ENCODE results near the gene ABCC8. TPM values are rescaled to one million over a fixed set of nuclear protein-coding genes. Genes with fewer than 3 reads are reported as not detected.
A peak's percentile ranks its signal among the peaks of the same experiment; 100 is the strongest.

Gene ABCC8
- total RNA-seq, 1 donor from 2014 or later = not detected

GRCh38 chr11:17387254-17387653 is 89.4 kb downstream of the ABCC8 start:
- no peak for TF ChIP-seq CTCF (conservative IDR thresholded peaks at IDR 0.05; ENCODE audit: low read depth, low read length)
- DNase-seq (ENCODE audit: low read depth) = no peak
- no peak overlapping the region for H3K4me3 ChIP-seq (ENCODE audit: low read depth, low read length)

DNA sequence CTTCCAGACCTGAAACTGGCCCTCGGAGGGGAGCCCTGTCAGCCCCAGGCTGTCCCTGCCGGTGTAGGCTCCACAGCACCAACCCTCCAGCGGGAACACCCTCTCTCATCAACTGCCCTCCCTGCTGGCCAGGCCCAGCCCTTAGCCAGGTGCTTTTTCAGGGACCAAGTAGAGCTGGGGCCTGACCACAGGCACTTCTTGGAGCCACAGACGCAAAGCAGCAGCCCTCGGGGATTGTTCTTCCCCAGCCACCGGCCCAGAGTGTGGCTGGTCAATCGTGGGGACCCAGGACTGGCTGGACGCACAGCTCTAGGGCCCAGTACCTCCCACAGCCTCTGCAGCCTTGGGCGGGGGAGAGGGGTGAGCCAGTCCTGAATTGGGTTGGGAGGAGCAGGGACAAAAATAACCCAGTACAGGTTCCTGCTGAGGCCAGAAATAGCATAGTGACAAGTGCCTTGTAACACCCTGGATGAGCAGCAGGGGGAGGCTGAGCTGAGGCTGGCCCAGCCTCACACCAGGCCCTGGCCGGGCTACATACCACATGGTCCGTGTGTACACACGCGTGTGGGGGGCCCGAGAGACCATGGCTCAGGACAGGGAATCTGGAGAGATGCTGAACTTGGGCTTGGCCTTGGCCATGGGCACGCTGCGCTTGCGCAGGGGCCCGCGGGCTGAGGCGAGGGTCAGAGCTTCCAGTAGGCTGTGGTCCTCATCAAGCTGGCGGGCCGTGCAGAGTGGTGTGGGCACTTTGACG is 90.1 kb downstream of the ABCC8 start:
- no peak overlapping the region for H3K4me3 ChIP-seq (ENCODE audit: low read depth, low read length)
- TF ChIP-seq CTCF (conservative IDR thresholded peaks at IDR 0.05; ENCODE audit: low read depth, low read length) = peak; percentile 73
- no peak for DNase-seq (ENCODE audit: low read depth)

DNA sequence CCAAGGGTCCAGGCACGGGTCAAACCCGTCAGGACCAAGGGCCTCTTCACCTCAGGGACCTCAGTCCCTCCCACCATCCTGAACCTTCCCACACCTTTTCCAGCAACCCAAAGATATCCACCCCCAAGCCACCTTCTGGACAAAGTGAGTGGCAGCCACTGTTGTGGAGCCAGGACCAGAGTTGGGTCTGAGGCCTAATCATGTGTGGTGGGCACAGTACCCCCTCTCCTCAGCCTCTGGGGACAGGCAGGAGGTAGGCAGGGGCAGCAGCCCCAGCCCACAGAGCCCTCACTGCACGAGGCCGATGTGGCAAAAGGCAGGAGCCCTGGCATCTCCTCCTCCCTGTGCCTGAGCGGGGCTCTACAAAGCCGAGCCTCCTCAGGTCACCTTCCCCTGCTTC is 90.7 kb downstream of the ABCC8 start:
- H3K4me3 ChIP-seq (ENCODE audit: low read depth, low read length) = no peak overlapping the region
- no peak for DNase-seq (ENCODE audit: low read depth)
- TF ChIP-seq CTCF (conservative IDR thresholded peaks at IDR 0.05; ENCODE audit: low read depth, low read length) = no peak

GRCh38 chr11:17385492-17385891 is 91.2 kb downstream of the ABCC8 start:
- no peak for TF ChIP-seq CTCF (conservative IDR thresholded peaks at IDR 0.05; ENCODE audit: low read depth, low read length)
- H3K4me3 ChIP-seq (ENCODE audit: low read depth, low read length) = no peak overlapping the region
- no peak for DNase-seq (ENCODE audit: low read depth)

- peak; percentile 91 for TF ChIP-seq CTCF (conservative IDR thresholded peaks at IDR 0.05; ENCODE audit: low read depth, low read length)
- no peak for DNase-seq (ENCODE audit: low read depth)
- H3K4me3 ChIP-seq (ENCODE audit: low read depth, low read length) = no peak overlapping the region
Measured at GRCh38 chr11:17384002-17384511, 92.6 kb downstream of the ABCC8 start.

DNA sequence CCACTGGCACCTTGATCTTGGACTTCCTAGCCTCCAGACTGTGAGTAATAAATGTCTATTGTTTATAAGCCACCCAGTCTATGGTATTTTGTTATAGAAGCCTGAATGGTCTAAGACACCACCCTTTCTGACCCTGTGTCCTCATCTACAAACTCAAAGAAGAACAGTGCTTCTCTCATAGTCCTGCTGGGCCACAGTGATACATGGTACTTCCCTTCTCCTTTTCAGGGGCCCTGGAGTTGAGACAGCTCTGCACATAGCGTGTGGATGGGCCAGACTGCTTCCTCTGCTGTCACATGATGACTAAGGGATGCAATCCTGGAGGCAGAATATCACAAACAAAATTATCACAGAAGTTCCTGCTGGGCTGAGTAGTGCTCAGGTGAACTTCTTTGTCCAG is 93.2 kb downstream of the ABCC8 start:
- no peak overlapping the region for H3K4me3 ChIP-seq (ENCODE audit: low read depth, low read length)
- no peak for TF ChIP-seq CTCF (conservative IDR thresholded peaks at IDR 0.05; ENCODE audit: low read depth, low read length)
- no peak for DNase-seq (ENCODE audit: low read depth)

All from epithelial cell of proximal tubule (primary cell).